ENCODE results near the gene HSF4. TPM values are rescaled to one million over a fixed set of nuclear protein-coding genes. Genes with fewer than 3 reads are reported as not detected.

HSF4 gene
- total RNA-seq, 1 donor from 2014 or later, result 5.7 TPM

DNA sequence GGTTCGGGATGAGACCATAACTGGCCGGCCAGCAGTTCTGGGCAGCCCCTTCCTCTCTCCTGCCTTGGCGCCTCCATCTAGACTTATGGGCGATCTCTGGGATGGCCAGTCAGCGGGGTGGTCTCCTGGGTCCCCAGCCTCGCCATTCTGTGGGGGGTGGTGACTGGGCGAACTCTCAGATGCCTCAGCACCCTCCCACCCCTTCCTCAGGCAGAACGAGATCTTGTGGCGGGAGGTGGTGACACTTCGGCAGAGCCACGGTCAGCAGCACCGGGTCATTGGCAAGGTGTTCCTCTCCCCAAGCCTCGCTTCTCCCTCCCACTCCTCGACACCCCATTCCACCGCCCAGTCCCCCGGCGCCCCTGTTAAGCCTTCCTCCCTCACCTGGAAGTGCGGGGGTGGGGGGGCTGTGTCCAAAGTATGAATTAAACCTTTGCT lies 1.6 kb downstream of the HSF4 start:
- Mint-ChIP-seq H3K4me1 (ENCODE audit: unreplicated experiment) (peaks cover 12% of the 10 kb centered on the region), H3K9me3 (ENCODE audit: unreplicated experiment) (no peaks in the 10 kb centered on the region), H3K36me3 (ENCODE audit: low read depth, unreplicated experiment) (peaks cover 2% of the 10 kb centered on the region), H3K27me3 (ENCODE audit: unreplicated experiment) (peaks cover 42% of the 10 kb centered on the region), H3K4me3 (ENCODE audit: unreplicated experiment) (no peak overlapping the region), H3K27ac (ENCODE audit: unreplicated experiment) (no peak overlapping the region)
- TF ChIP-seq CTCF (IDR thresholded peaks at IDR 0.05; ENCODE audit: unreplicated experiment), result no peak
- no peak for DNase-seq (ENCODE audit: low spot score)

- Mint-ChIP-seq H3K4me3 (ENCODE audit: unreplicated experiment) (no peak overlapping the region), H3K36me3 (ENCODE audit: low read depth, unreplicated experiment) (peaks cover 3% of the 10 kb centered on the region)
These were observed 2.1 kb downstream of the HSF4 start for GRCh38 chr16:67166598-67167168.

GRCh38 chr16:67167588-67167987 lies 3.0 kb downstream of the HSF4 start:
- Mint-ChIP-seq H3K27me3 (ENCODE audit: unreplicated experiment) (peaks cover 42% of the 10 kb centered on the region), H3K27ac (ENCODE audit: unreplicated experiment) (no peak overlapping the region), H3K4me1 (ENCODE audit: unreplicated experiment) (peaks cover 12% of the 10 kb centered on the region), H3K9me3 (ENCODE audit: unreplicated experiment) (no peaks in the 10 kb centered on the region), H3K4me3 (ENCODE audit: unreplicated experiment) (no peak overlapping the region), H3K36me3 (ENCODE audit: low read depth, unreplicated experiment) (peaks cover 3% of the 10 kb centered on the region)
- no peak for DNase-seq (ENCODE audit: low spot score)
- TF ChIP-seq CTCF (IDR thresholded peaks at IDR 0.05; ENCODE audit: unreplicated experiment), result no peak

More at GRCh38 chr16:67166598-67167168, 2.1 kb downstream of the HSF4 start:
- Mint-ChIP-seq H3K27ac (ENCODE audit: unreplicated experiment) (no peak overlapping the region), H3K9me3 (ENCODE audit: unreplicated experiment) (no peaks in the 10 kb centered on the region), H3K27me3 (ENCODE audit: unreplicated experiment) (peaks cover 48% of the 10 kb centered on the region), H3K4me1 (ENCODE audit: unreplicated experiment) (peaks cover 17% of the 10 kb centered on the region)
- no peak for TF ChIP-seq CTCF (IDR thresholded peaks at IDR 0.05; ENCODE audit: unreplicated experiment)
- no peak for DNase-seq (ENCODE audit: low spot score)

DNA sequence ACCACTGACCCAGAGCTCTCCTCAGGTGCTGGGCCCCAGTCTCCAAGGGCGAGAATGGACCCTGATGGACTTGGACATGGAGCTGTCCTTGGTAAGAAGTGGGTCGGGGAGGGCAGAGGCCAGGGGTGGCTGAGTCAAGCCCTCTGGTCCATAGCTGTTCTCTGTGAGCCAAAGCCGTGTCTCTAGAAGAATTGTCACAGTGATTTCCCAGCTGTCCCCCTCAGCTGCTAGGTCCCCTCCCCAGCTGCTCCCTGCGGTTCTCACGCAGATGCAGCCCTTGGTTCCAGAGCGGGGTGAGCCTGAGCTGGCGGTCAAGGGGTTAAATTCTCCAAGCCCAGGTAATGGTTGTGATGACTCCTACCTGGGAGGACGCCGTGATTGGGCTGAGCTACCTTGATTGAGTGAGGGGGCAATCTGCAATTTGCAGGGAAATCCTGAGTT lies 4.5 kb downstream of the HSF4 start:
- Mint-ChIP-seq H3K9me3 (ENCODE audit: unreplicated experiment) (no peaks in the 10 kb centered on the region), H3K36me3 (ENCODE audit: low read depth, unreplicated experiment) (peaks cover 3% of the 10 kb centered on the region), H3K4me3 (ENCODE audit: unreplicated experiment) (no peak overlapping the region), H3K4me1 (ENCODE audit: unreplicated experiment) (peaks cover 23% of the 10 kb centered on the region), H3K27me3 (ENCODE audit: unreplicated experiment) (peaks cover 51% of the 10 kb centered on the region), H3K27ac (ENCODE audit: unreplicated experiment) (no peak overlapping the region)
- TF ChIP-seq CTCF (IDR thresholded peaks at IDR 0.05; ENCODE audit: unreplicated experiment), result no peak
- DNase-seq (ENCODE audit: low spot score), result no peak

- peaks cover 52% of the 10 kb centered on the region for H3K27me3 Mint-ChIP-seq (ENCODE audit: unreplicated experiment)
- peak; percentile 79 for TF ChIP-seq CTCF (IDR thresholded peaks at IDR 0.05; ENCODE audit: unreplicated experiment)
- H3K4me3 Mint-ChIP-seq (ENCODE audit: unreplicated experiment), result peak overlapping the region; percentile 82
- peaks cover 3% of the 10 kb centered on the region for H3K36me3 Mint-ChIP-seq (ENCODE audit: low read depth, unreplicated experiment)
- DNase-seq (ENCODE audit: low spot score), result peak; percentile 76
- no peaks in the 10 kb centered on the region for H3K9me3 Mint-ChIP-seq (ENCODE audit: unreplicated experiment)
- peaks cover 24% of the 10 kb centered on the region for H3K4me1 Mint-ChIP-seq (ENCODE audit: unreplicated experiment)
- H3K27ac Mint-ChIP-seq (ENCODE audit: unreplicated experiment), result no peak overlapping the region
These were observed 5.2 kb downstream of the HSF4 start for GRCh38 chr16:67169642-67170167.

Measured in endothelial cell (in vitro differentiated cells).